Erythroblast (primary cell): ENCODE results near the gene IL15.

ENCODE experiments used
- GATA1 ChIP-seq: IDR thresholded peaks from 2 replicates; pipeline ENCODE4 v1.6.1; 2011; ENCODE audit warnings: low read depth, mild to moderate bottlenecking, control low read depth, low read length, moderate library complexity
- POLR2A ChIP-seq: IDR thresholded peaks from 2 replicates; pipeline ENCODE4 v1.6.1; 2011; ENCODE audit warnings: mild to moderate bottlenecking, low read length

DNA sequence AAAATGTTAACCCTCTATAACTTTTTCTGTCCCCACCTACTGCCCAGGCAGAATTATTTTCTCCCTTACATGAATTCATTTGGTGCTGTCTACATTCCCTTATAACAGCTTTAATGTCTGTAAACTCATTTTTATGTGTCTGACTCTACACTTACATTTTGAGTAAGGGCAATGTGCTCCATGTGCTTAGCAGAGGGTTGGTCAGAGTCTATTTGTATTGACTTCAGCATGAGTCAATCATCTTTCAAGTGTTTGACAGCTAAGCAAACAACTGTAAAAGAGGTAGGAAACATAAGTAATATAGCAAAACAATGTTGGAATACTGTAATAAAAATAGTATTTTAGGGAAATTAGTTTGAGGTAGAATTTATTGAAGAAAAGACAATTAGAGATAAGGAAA, 6.3 kb downstream of the IL15 start:
- TF ChIP-seq POLR2A (no peak), GATA1 (no peak)
